ENCODE measurements around the gene RFLNA.

Gene RFLNA

GRCh38 chr12:124294780-124295341 is at the start of gene RFLNA:
Gene RFLNA (plus strand): TSS chr12:124295093. CDS start chr12:124295430, 337 bp downstream.
- in situ Hi-C loops (cut with HindIII; ENCODE audit: low sequenced_read_pairs) = no loop called here

GRCh38 chr12:124247331-124247730 is 47.6 kb upstream of the RFLNA start:
- in situ Hi-C loops (cut with HindIII; ENCODE audit: low sequenced_read_pairs) = no loop called here

GRCh38 chr12:124248941-124249825 is 45.7 kb upstream of the RFLNA start:
- in situ Hi-C loops (cut with HindIII; ENCODE audit: low sequenced_read_pairs) = no loop called here

GRCh38 chr12:124251186-124251585 is 43.7 kb upstream of the RFLNA start:
- in situ Hi-C loops (cut with HindIII; ENCODE audit: low sequenced_read_pairs) = no loop called here

- in situ Hi-C loops (cut with HindIII; ENCODE audit: low sequenced_read_pairs) = no loop called here
These were observed 41.9 kb upstream of the RFLNA start for GRCh38 chr12:124252964-124253363.

GRCh38 chr12:124254126-124254525 is 40.8 kb upstream of the RFLNA start:
- in situ Hi-C loops (cut with HindIII; ENCODE audit: low sequenced_read_pairs) = no loop called here

GRCh38 chr12:124259154-124260066 is 35.5 kb upstream of the RFLNA start:
- in situ Hi-C loops (cut with HindIII; ENCODE audit: low sequenced_read_pairs) = loop anchor here (10.0 kb wide), 1 partner anchor 155 kb away; no protein-coding TSS in a partner anchor

GRCh38 chr12:124261885-124262284 is 33.0 kb upstream of the RFLNA start:
- in situ Hi-C loops (cut with HindIII; ENCODE audit: low sequenced_read_pairs) = loop anchor here (10.0 kb wide), 1 partner anchor 153 kb away; no protein-coding TSS in a partner anchor

GRCh38 chr12:124264089-124264795 is 30.7 kb upstream of the RFLNA start:
- in situ Hi-C loops (cut with HindIII; ENCODE audit: low sequenced_read_pairs) = loop anchor here (10.0 kb wide), 1 partner anchor 151 kb away; no protein-coding TSS in a partner anchor

- in situ Hi-C loops (cut with HindIII; ENCODE audit: low sequenced_read_pairs) = loop anchor here (10.0 kb wide), 1 partner anchor 150 kb away; no protein-coding TSS in a partner anchor
These were observed 30.0 kb upstream of the RFLNA start for GRCh38 chr12:124264879-124265278.

GRCh38 chr12:124267205-124267778 is 27.6 kb upstream of the RFLNA start:
- in situ Hi-C loops (cut with HindIII; ENCODE audit: low sequenced_read_pairs) = loop anchor here (10.0 kb wide), 1 partner anchor 148 kb away; no protein-coding TSS in a partner anchor

GRCh38 chr12:124270671-124271070 is 24.2 kb upstream of the RFLNA start:
- in situ Hi-C loops (cut with HindIII; ENCODE audit: low sequenced_read_pairs) = no loop called here

GRCh38 chr12:124273630-124274029 is 21.3 kb upstream of the RFLNA start:
- in situ Hi-C loops (cut with HindIII; ENCODE audit: low sequenced_read_pairs) = no loop called here

GRCh38 chr12:124276337-124276736 is 18.6 kb upstream of the RFLNA start:
- in situ Hi-C loops (cut with HindIII; ENCODE audit: low sequenced_read_pairs) = no loop called here

GRCh38 chr12:124277394-124278241 is 17.3 kb upstream of the RFLNA start:
- in situ Hi-C loops (cut with HindIII; ENCODE audit: low sequenced_read_pairs) = no loop called here

- in situ Hi-C loops (cut with HindIII; ENCODE audit: low sequenced_read_pairs) = no loop called here
These were observed 16.3 kb upstream of the RFLNA start for GRCh38 chr12:124278389-124279101.

GRCh38 chr12:124279315-124279714 is 15.6 kb upstream of the RFLNA start:
- in situ Hi-C loops (cut with HindIII; ENCODE audit: low sequenced_read_pairs) = no loop called here

- in situ Hi-C loops (cut with HindIII; ENCODE audit: low sequenced_read_pairs) = no loop called here
These were observed 15.0 kb upstream of the RFLNA start for GRCh38 chr12:124279846-124280360.

Data from DLD1 (cell line).